Thyroid gland (tissue), 4 donors: ENCODE data around the gene CADPS.

Experiments
- CTCF ChIP-seq, 6 experiments: fragments of 200-600 bp in 3 of 6; fragments of 450-650 bp in 3 of 6; sonication (generic) in 3 of 6; IDR thresholded peaks; one replicate each; pipeline ENCODE4 v1.5.1; 2016 to 2019; ENCODE audit warnings: antibody characterized with exemption in 6 of 6, mild to moderate bottlenecking in 2 of 6, inconsistent platforms in 1 of 6, moderate library complexity in 1 of 6
- POLR2A ChIP-seq, 2 donors: fragments of 450-650 bp; IDR thresholded peaks; one replicate each; pipeline ENCODE4 v1.6.1; 2017; ENCODE audit warnings: antibody characterized with exemption in 2 of 2, mild to moderate bottlenecking in 2 of 2, moderate library complexity in 1 of 2

GRCh38 chr3:62587169-62587568 lies 288.0 kb downstream of the CADPS start:
- TF ChIP-seq POLR2A (IDR thresholded peaks at IDR 0.05) (no peak), CTCF (IDR thresholded peaks at IDR 0.05) (no peak)
